Measurements from ENCODE around the gene PKHD1.

PKHD1 gene, protein sequence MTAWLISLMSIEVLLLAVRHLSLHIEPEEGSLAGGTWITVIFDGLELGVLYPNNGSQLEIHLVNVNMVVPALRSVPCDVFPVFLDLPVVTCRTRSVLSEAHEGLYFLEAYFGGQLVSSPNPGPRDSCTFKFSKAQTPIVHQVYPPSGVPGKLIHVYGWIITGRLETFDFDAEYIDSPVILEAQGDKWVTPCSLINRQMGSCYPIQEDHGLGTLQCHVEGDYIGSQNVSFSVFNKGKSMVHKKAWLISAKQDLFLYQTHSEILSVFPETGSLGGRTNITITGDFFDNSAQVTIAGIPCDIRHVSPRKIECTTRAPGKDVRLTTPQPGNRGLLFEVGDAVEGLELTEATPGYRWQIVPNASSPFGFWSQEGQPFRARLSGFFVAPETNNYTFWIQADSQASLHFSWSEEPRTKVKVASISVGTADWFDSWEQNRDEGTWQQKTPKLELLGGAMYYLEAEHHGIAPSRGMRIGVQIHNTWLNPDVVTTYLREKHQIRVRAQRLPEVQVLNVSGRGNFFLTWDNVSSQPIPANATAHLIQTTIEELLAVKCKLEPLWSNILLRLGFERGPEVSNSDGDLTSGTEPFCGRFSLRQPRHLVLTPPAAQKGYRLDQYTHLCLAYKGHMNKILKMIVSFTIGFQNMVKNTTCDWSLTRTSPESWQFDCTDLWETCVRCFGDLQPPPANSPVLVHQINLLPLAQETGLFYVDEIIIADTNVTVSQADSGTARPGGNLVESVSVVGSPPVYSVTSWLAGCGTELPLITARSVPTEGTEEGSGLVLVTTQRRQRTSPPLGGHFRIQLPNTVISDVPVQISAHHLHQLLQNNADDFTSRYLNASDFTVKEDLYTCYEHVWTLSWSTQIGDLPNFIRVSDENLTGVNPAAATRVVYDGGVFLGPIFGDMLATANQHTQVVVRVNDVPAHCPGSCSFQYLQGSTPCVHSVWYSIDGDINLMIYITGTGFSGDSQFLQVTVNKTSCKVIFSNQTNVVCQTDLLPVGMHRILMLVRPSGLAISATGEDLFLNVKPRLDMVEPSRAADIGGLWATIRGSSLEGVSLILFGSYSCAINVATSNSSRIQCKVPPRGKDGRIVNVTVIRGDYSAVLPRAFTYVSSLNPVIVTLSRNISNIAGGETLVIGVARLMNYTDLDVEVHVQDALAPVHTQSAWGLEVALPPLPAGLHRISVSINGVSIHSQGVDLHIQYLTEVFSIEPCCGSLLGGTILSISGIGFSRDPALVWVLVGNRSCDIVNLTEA (N-terminal part only)

DNA sequence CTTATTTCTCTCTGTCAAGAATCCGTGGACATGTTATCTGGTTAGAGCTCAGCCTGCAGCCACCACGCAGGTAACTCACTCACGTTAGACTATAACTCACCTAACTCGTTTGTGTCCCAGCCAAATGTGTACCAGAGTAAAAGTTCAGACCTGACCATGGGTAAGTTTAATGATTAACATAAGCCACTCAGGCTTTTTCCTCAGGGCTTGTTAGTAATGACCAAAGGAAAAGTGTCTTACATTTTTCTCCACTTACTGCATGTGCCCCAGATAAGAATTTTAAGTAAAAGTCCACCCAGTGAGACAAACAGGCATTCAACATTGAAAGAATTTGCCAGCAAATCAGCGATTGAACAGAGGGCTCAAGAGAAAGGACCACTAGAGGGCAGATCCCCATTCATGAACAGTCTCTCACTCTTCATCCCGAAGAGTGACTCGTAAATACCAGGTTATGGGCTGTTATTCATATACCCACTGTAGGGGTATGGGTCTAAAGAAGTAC, at the start of gene PKHD1:
Gene PKHD1, minus strand, starts transcription at position 116 of the 502 bp plus-strand sequence. CDS start 2,680 bp downstream, outside the sequence.
- DNase-seq = peak in 1 of 2 experiments; percentile 10

- DNase-seq = no peak
Measured at GRCh38 chr6:52136934-52137467, 49.6 kb upstream of the PKHD1 start.

- no peak for DNase-seq
Measured at GRCh38 chr6:52136055-52136454, 48.6 kb upstream of the PKHD1 start.

GRCh38 chr6:52135217-52135616, 47.8 kb upstream of the PKHD1 start:
- no peak for DNase-seq

GRCh38 chr6:52134011-52134410, 46.6 kb upstream of the PKHD1 start:
- no peak for DNase-seq

GRCh38 chr6:52133324-52133723, 45.9 kb upstream of the PKHD1 start:
- no peak for DNase-seq

DNA sequence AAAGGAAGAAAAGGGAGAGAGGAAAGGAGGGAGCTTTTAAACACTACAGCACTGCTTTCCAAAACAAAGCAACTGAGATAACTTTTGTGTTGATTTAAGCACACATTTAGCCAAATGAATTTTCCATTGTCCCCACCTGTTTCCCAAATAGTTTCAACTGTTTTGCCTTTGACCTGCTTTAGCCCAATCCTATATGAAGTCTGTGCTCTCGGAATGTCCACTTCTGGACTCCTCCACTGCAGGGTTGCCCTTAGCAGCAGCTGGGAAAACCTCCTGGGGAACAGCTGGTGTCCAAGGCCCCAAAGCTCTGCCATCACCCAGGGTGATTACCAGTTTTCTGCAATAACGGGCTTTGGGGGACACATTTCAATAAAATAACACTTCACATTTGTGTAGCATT, 44.9 kb upstream of the PKHD1 start:
- DNase-seq = no peak

DNA sequence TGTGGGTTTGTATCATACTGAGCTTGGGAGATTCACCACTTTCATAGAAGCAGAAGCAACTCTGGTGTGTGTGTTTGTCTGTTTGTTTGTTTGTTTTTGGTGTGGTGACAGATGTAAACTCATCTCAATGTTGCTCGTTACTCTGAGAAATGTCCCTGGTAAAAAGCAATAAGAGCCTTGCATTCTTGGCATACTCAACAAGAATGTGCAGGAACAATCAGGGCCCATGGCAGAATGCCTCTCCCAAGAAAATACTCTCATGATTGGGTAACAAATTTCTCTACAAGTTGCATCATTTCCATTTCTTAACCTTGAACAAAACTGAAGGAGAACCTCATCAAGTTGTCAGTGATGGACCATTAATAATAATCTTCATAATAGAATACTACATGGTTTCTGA, 43.0 kb upstream of the PKHD1 start:
- no peak for DNase-seq

DNA sequence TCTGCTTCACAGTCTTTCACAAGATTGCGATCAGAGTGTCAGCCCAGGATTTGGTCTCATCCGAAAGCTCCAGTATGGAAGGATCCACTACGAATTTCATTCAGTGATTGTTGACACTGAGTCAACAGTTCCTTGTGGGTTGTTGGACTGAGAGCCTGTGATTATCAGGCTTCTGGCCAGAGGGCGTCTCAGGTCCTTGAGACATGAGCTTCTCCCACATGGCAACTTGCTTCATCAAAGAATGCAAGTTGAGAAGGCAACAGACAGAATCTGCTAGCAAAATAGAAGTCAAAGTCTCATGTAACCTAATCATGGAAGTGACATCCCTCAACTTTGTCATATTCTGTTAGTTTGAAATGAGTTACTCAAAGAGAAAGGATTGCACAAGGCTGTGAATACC, 40.5 kb upstream of the PKHD1 start:
- no peak for DNase-seq

DNA sequence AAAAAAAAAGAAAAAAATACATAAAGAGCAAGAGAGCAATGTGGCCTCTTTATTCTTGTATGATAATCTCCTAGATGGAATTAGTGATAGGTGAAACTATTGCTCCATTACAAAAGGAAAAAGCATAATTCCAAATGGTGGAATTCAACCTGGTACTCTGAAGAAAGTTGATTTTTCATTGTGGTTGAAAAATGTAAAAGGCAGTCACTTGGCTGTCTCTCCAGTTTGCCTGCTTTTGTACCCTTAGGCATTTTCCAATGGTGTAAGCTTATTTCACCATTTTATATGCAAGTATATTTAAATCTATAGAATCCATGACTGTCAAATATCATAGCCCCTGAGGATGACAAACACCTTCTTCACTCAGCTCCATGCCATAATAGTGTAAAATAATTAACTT, 38.8 kb upstream of the PKHD1 start:
- no peak for DNase-seq

DNA sequence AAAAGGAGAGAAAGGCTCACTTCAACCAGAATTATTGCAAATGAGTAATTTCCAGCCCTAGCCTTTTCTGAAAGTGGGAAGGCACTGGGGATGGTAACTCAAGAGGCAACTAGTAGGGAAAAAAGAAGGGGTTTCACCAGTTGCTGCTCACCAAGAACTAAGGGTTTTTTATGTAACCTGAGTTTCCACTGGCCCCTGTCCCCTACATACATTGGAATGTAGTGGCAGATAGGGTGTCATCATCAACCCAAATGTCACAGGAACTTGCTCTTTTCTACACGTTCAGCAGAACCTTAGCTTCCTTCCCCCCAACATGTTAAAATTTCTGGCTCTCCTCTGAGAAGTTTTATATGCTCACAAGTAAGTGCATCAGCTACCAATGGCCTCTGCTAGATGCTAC, 38.2 kb upstream of the PKHD1 start:
- DNase-seq = no peak

- no peak for DNase-seq
Measured at GRCh38 chr6:52125139-52125538, 37.7 kb upstream of the PKHD1 start.

DNA sequence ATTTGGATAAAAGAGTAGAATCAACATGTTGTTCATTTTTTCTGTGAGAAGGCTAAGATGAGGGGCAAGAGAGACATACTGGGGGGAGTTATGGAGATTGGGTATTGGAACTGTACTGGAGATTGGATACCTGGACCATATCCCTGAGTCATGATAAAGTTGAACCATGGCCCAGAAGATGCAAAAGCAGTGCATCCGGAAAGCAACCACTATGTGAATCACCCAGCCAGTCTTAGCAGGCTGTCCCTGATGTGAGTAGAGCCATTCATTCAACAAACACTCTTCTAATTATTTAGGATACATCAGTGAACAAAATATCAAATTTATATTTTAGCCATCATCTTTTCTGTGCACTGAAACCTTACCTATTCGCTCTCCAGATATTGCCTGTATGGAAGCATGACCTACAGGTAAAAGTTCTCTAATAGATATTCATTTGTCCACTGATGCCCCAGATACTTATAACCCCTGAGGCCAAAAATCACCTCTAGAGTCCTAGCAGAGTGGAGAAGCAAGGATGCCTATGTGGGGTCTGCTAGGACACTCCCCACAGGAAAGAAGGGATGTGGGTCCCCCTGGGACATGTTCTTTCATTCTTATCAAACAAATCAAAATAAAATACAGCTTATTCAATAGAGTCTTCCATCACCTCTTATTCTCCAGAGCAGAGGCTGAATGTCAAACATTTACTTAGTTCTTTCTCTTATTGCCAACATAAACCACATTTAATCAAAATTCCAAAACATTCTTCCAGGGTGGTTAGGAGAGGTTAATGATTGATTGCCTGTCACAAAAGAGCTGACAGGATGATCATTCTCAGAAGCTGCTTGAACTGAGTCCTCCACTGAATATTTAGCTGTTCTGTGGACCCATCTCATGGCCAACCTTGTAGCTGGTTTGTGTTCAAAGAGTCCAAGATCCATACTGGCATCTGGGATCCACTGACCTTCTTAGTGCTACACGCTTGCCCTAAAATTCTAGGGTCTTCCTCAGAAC, 37.0 kb upstream of the PKHD1 start:
- no peak for DNase-seq

DNA sequence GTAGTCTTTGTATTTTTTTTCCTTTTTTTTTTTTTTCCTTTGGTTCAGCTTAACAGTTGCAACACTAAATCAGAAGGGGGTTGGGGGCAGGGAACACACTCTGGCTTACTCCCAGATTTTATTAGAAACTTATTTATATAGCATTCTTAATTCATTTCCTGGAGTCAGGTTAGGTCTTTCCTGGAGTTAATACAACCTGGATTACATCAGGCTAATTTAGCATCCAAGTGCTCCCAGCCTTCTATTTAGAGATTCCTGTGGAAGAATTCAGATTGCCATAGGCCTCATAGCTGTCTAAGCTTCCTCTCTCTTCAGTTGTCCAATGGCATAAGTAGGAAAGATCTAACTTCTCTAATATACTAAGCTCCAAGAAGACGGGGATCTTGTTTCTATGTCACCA, 35.8 kb upstream of the PKHD1 start:
- DNase-seq = no peak

- DNase-seq = no peak
Measured at GRCh38 chr6:52117352-52117751, 29.9 kb upstream of the PKHD1 start.

DNA sequence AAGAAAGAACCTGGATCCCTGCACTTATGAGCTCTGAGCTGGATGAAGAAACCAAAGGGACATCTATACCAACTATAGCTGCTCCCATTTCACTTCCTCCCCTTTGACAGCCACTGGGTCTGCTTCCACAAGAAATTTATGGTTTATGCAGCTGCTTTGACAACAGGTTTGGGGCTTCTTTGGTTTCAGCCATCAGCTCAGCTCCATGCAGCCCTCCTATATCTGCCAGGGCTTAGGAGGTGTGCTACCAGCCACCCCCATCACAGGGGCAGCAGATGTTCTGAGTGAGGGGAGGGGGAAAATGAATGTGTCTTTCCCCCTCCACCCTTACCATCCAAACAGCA, 29.2 kb upstream of the PKHD1 start:
- DNase-seq = no peak

GRCh38 chr6:52115891-52116604, 28.6 kb upstream of the PKHD1 start:
- DNase-seq = no peak

GRCh38 chr6:52115145-52115741, 27.8 kb upstream of the PKHD1 start:
- DNase-seq = no peak

GRCh38 chr6:52109171-52109571, 21.8 kb upstream of the PKHD1 start:
- DNase-seq = no peak

- no peak for DNase-seq
Measured at GRCh38 chr6:52108128-52108527, 20.7 kb upstream of the PKHD1 start.

All from SHP77 (cell line).